ENCODE measurements around the gene FBXL13.
"Not testable (repeated sequence)": the region's sequence is repeated elsewhere in the genome, so short reads cannot be mapped to it uniquely, and the experiment has no call there.

The FBXL13 gene

GRCh38 chr7:103080923-103081322 lies 6.3 kb upstream of the FBXL13 start:
- H3K4me3 ChIP-seq (ENCODE audit: low read length), result no peak overlapping the region
- TF ChIP-seq CTCF (conservative IDR thresholded peaks at IDR 0.05; ENCODE audit: low read depth, low read length), result no peak
- DNase-seq (ENCODE audit: low read depth), result no peak

- H3K4me3 ChIP-seq (ENCODE audit: low read length), result no peak overlapping the region
- DNase-seq (ENCODE audit: low read depth), result no peak
- TF ChIP-seq CTCF (conservative IDR thresholded peaks at IDR 0.05; ENCODE audit: low read depth, low read length), result no peak
Measured at GRCh38 chr7:103079836-103080235, 5.2 kb upstream of the FBXL13 start.

- DNase-seq (ENCODE audit: low read depth); H3K4me3 ChIP-seq (ENCODE audit: low read length): not testable (repeated sequence)
Measured at GRCh38 chr7:103078226-103078625, 3.6 kb upstream of the FBXL13 start.

GRCh38 chr7:103077318-103077717 lies 2.7 kb upstream of the FBXL13 start:
- no peak for DNase-seq (ENCODE audit: low read depth)
- H3K4me3 ChIP-seq (ENCODE audit: low read length), result no peak overlapping the region
- TF ChIP-seq CTCF (conservative IDR thresholded peaks at IDR 0.05; ENCODE audit: low read depth, low read length), result no peak

GRCh38 chr7:103076764-103077163 lies 2.2 kb upstream of the FBXL13 start:
- no peak for DNase-seq (ENCODE audit: low read depth)
- TF ChIP-seq CTCF (conservative IDR thresholded peaks at IDR 0.05; ENCODE audit: low read depth, low read length), result no peak
- H3K4me3 ChIP-seq (ENCODE audit: low read length), result no peak overlapping the region

GRCh38 chr7:103075337-103075918 lies 832 bp upstream of the FBXL13 start:
- no peak for TF ChIP-seq CTCF (conservative IDR thresholded peaks at IDR 0.05; ENCODE audit: low read depth, low read length)
- H3K4me3 ChIP-seq (ENCODE audit: low read length), result peak overlapping the region; percentile 89
- DNase-seq (ENCODE audit: low read depth), result peak; percentile 37

- DNase-seq (ENCODE audit: low read depth), result no peak
- TF ChIP-seq CTCF (conservative IDR thresholded peaks at IDR 0.05; ENCODE audit: low read depth, low read length), result no peak
- H3K4me3 ChIP-seq (ENCODE audit: low read length), result peak overlapping the region; percentile 89
Measured at GRCh38 chr7:103073989-103074518, 542 bp downstream of the FBXL13 start.

All from retinal pigment epithelial cell (primary cell).